HL-60/S4 (cell line): ENCODE results near the gene SNHG17.
"Not testable (repeated sequence)": the region's sequence is repeated elsewhere in the genome, so short reads cannot be mapped to it uniquely, and the experiment has no call there.

Experiments used
- in situ Hi-C: fragments of 300-500 bp; cut with MboI; formaldehyde crosslinking; loops from 2 replicates; pipeline ENCODE4 v1.14.3; 2022; ENCODE audit warnings: low sequenced_read_pairs

SNHG17 gene

GRCh38 chr20:38447931-38448675 is 13.0 kb upstream of the SNHG17 start:
- in situ Hi-C loops = no loop called here

- in situ Hi-C loops = no loop called here
Observed at GRCh38 chr20:38447251-38447661, 12.1 kb upstream of the SNHG17 start.

GRCh38 chr20:38446441-38447209 is 11.5 kb upstream of the SNHG17 start:
- in situ Hi-C loops = no loop called here

- in situ Hi-C loops = no loop called here
Observed at GRCh38 chr20:38445901-38446425, 10.8 kb upstream of the SNHG17 start.

GRCh38 chr20:38445381-38445796 is 10.3 kb upstream of the SNHG17 start:
- in situ Hi-C loops = no loop called here

GRCh38 chr20:38441916-38442315 is 6.8 kb upstream of the SNHG17 start:
- in situ Hi-C loops = no loop called here

- in situ Hi-C loops = not testable (repeated sequence)
Observed at GRCh38 chr20:38441110-38441509, 6.0 kb upstream of the SNHG17 start.

GRCh38 chr20:38437796-38438195 is 2.7 kb upstream of the SNHG17 start:
- in situ Hi-C loops = no loop called here

- in situ Hi-C loops = no loop called here
Observed at GRCh38 chr20:38435555-38435939, 419 bp upstream of the SNHG17 start.

GRCh38 chr20:38434301-38434741 is 807 bp downstream of the SNHG17 start:
- in situ Hi-C loops = no loop called here

GRCh38 chr20:38433304-38433972 is 1.7 kb downstream of the SNHG17 start:
- in situ Hi-C loops = no loop called here

- in situ Hi-C loops = not testable (repeated sequence)
Observed at GRCh38 chr20:38432870-38433269, 2.3 kb downstream of the SNHG17 start.

- in situ Hi-C loops = no loop called here
Observed at GRCh38 chr20:38432292-38432691, 2.8 kb downstream of the SNHG17 start.

- in situ Hi-C loops = no loop called here
Observed at GRCh38 chr20:38430679-38431325, 4.3 kb downstream of the SNHG17 start.

GRCh38 chr20:38429301-38429700 is 5.8 kb downstream of the SNHG17 start:
- in situ Hi-C loops = no loop called here

- in situ Hi-C loops = no loop called here
Observed at GRCh38 chr20:38428800-38429199, 6.3 kb downstream of the SNHG17 start.

GRCh38 chr20:38427655-38428023 is 7.5 kb downstream of the SNHG17 start:
- in situ Hi-C loops = no loop called here

GRCh38 chr20:38426006-38426897 is 8.9 kb downstream of the SNHG17 start:
- in situ Hi-C loops = no loop called here

- in situ Hi-C loops = no loop called here
Observed at GRCh38 chr20:38424401-38424800, 10.7 kb downstream of the SNHG17 start.

GRCh38 chr20:38423541-38423940 is 11.6 kb downstream of the SNHG17 start:
- in situ Hi-C loops = no loop called here
